Adipocyte (in vitro differentiated cells): ENCODE measurements around the gene COL11A2.

Experiments
- DNase-seq: peaks from one replicate; pipeline ENCODE4 v3.0.0-alpha.2; 2015; ENCODE audit warnings: low read depth
- H3K27me3 ChIP-seq: replicated peaks from 2 replicates; pipeline ENCODE4 v1.7.0; 2013; ENCODE audit warnings: mild to moderate bottlenecking, low read length, moderate library complexity; ENCODE audit not compliant: control insufficient read depth, insufficient read depth
- H3K36me3 ChIP-seq: 2 replicates; pipeline ENCODE4 v1.7.0; 2013; ENCODE audit warnings: low read length, mild to moderate bottlenecking, moderate library complexity; ENCODE audit not compliant: control insufficient read depth, insufficient read depth, severe bottlenecking
- H3K4me1 ChIP-seq: 2 replicates; pipeline ENCODE4 v1.7.0; 2013; ENCODE audit warnings: mild to moderate bottlenecking, low read length, moderate library complexity; ENCODE audit not compliant: control insufficient read depth, insufficient read depth
- H3K4me3 ChIP-seq: 2 replicates; pipeline ENCODE4 v1.7.0; 2013; ENCODE audit warnings: mild to moderate bottlenecking, low read length, moderate library complexity
- H3K9ac ChIP-seq: 2 replicates; pipeline ENCODE4 v1.7.0; 2013; ENCODE audit warnings: mild to moderate bottlenecking, low read length, moderate library complexity
- H3K9me3 ChIP-seq: 2 replicates; pipeline ENCODE4 v1.7.0; 2013; ENCODE audit warnings: mild to moderate bottlenecking, low read length, moderate library complexity; ENCODE audit not compliant: control insufficient read depth

Gene COL11A2

GRCh38 chr6:33205191-33206026, 13.1 kb upstream of the COL11A2 start:
- Histone ChIP-seq H3K27me3 (no peaks in the 10 kb centered on the region), H3K9ac (peak overlapping the region; percentile 84), H3K36me3 (peaks cover 37% of the 10 kb centered on the region), H3K4me3 (peak overlapping the region; percentile 84), H3K9me3 (no peaks in the 10 kb centered on the region), H3K4me1 (peaks cover 53% of the 10 kb centered on the region)
- no peak for DNase-seq

- H3K4me1 ChIP-seq, result peaks cover 54% of the 10 kb centered on the region
- peak within 1 kb of the TSS; percentile 84 for H3K9ac ChIP-seq
- H3K36me3 ChIP-seq, result peaks cover 29% of the 10 kb centered on the region
- H3K27me3 ChIP-seq, result no peaks in the 10 kb centered on the region
- peak within 1 kb of the TSS; percentile 84 for H3K4me3 ChIP-seq
- no peaks in the 10 kb centered on the region for H3K9me3 ChIP-seq
- DNase-seq, result peak; percentile 97
Observed at GRCh38 chr6:33204415-33205190, 12.3 kb upstream of the COL11A2 start, which contains the start of gene HSD17B8. Gene HSD17B8, plus strand, starts transcription at chr6:33204655. Its CDS starts 14 bp downstream, at chr6:33204669.

- Histone ChIP-seq H3K9me3 (no peaks in the 10 kb centered on the region), H3K36me3 (peaks cover 26% of the 10 kb centered on the region), H3K9ac (peak overlapping the region; percentile 10), H3K4me3 (peak overlapping the region; percentile 84), H3K27me3 (no peaks in the 10 kb centered on the region), H3K4me1 (peaks cover 59% of the 10 kb centered on the region)
- no peak for DNase-seq
Observed at GRCh38 chr6:33204165-33204414, 11.8 kb upstream of the COL11A2 start.

- no peaks in the 10 kb centered on the region for H3K9me3 ChIP-seq
- H3K27me3 ChIP-seq, result no peaks in the 10 kb centered on the region
- no peak for DNase-seq
- peak overlapping the region; percentile 10 for H3K9ac ChIP-seq
- H3K4me3 ChIP-seq, result peak overlapping the region; percentile 84
- peaks cover 58% of the 10 kb centered on the region for H3K4me1 ChIP-seq
- H3K36me3 ChIP-seq, result peaks cover 26% of the 10 kb centered on the region
Observed at GRCh38 chr6:33203443-33204164, 11.3 kb upstream of the COL11A2 start.

GRCh38 chr6:33202799-33203198, 10.5 kb upstream of the COL11A2 start:
- peaks cover 66% of the 10 kb centered on the region for H3K4me1 ChIP-seq
- H3K36me3 ChIP-seq, result peaks cover 26% of the 10 kb centered on the region
- H3K27me3 ChIP-seq, result no peaks in the 10 kb centered on the region
- H3K9ac ChIP-seq, result peak overlapping the region; percentile 95
- DNase-seq, result no peak
- peak overlapping the region; percentile 93 for H3K4me3 ChIP-seq
- no peaks in the 10 kb centered on the region for H3K9me3 ChIP-seq

GRCh38 chr6:33201935-33202334, 9.7 kb upstream of the COL11A2 start:
- H3K4me1 ChIP-seq, result peaks cover 71% of the 10 kb centered on the region
- peak overlapping the region; percentile 93 for H3K4me3 ChIP-seq
- DNase-seq, result no peak
- H3K27me3 ChIP-seq, result no peaks in the 10 kb centered on the region
- H3K36me3 ChIP-seq, result peaks cover 29% of the 10 kb centered on the region
- H3K9me3 ChIP-seq, result no peaks in the 10 kb centered on the region
- H3K9ac ChIP-seq, result peak overlapping the region; percentile 95

- no peak for DNase-seq
- Histone ChIP-seq H3K9ac (peak overlapping the region; percentile 95), H3K27me3 (no peaks in the 10 kb centered on the region), H3K4me3 (peak overlapping the region; percentile 93), H3K9me3 (no peaks in the 10 kb centered on the region), H3K36me3 (peaks cover 37% of the 10 kb centered on the region), H3K4me1 (peaks cover 65% of the 10 kb centered on the region)
Observed at GRCh38 chr6:33201147-33201545, 8.9 kb upstream of the COL11A2 start.

GRCh38 chr6:33200219-33201146, 8.2 kb upstream of the COL11A2 start, which contains the start of the genes RXRB and SLC39A7:
Gene RXRB, minus strand, starts transcription at chr6:33200665. Its CDS starts 189 bp downstream, at chr6:33200476.
Gene SLC39A7, plus strand, starts transcription at chr6:33200867. Its CDS starts 379 bp downstream, at chr6:33201246.
- Histone ChIP-seq H3K36me3 (peaks cover 43% of the 10 kb centered on the region), H3K4me1 (peaks cover 62% of the 10 kb centered on the region)

GRCh38 chr6:33199687-33200218, 7.5 kb upstream of the COL11A2 start:
- peak overlapping the region; percentile 93 for H3K4me3 ChIP-seq
- DNase-seq, result no peak
- H3K9me3 ChIP-seq, result no peaks in the 10 kb centered on the region
- no peaks in the 10 kb centered on the region for H3K27me3 ChIP-seq
- peaks cover 51% of the 10 kb centered on the region for H3K36me3 ChIP-seq
- H3K4me1 ChIP-seq, result peaks cover 54% of the 10 kb centered on the region
- H3K9ac ChIP-seq, result peak overlapping the region; percentile 95

More at GRCh38 chr6:33200219-33201146, 8.2 kb upstream of the COL11A2 start, which contains the start of the genes RXRB and SLC39A7:
- DNase-seq, result peak; percentile 100
- no peaks in the 10 kb centered on the region for H3K27me3 ChIP-seq
- peak within 1 kb of the TSS; percentile 95 for H3K9ac ChIP-seq
- H3K4me3 ChIP-seq, result peak within 1 kb of the TSS; percentile 93
- no peaks in the 10 kb centered on the region for H3K9me3 ChIP-seq

GRCh38 chr6:33198853-33199436, 6.7 kb upstream of the COL11A2 start:
- Histone ChIP-seq H3K27me3 (no peaks in the 10 kb centered on the region), H3K36me3 (peaks cover 56% of the 10 kb centered on the region)

More at GRCh38 chr6:33198853-33199436, 6.7 kb upstream of the COL11A2 start:
- H3K4me3 ChIP-seq, result peak overlapping the region; percentile 93
- H3K9ac ChIP-seq, result peak overlapping the region; percentile 95
- H3K4me1 ChIP-seq, result peaks cover 49% of the 10 kb centered on the region
- no peak for DNase-seq
- no peaks in the 10 kb centered on the region for H3K9me3 ChIP-seq
